ENCODE data around the gene SRR.

GRCh38 chr17:2336215-2336851 lies 32.6 kb downstream of the SRR start, which contains the start of gene TSR1:
- TF ChIP-seq POLR2A (IDR thresholded peaks at IDR 0.05) (peak in 1 of 2 donors; percentile 63), CTCF (IDR thresholded peaks at IDR 0.05) (peak in 1 of 2 donors; percentile 18), EP300 (IDR thresholded peaks at IDR 0.05) (no peak), POLR2AphosphoS5 (IDR thresholded peaks at IDR 0.05) (peak; percentile 55 to 73 (median 70))
